ENCODE results near the gene KIF26B.

KIF26B gene

GRCh38 chr1:245598524-245599305, 443.9 kb downstream of the KIF26B start:
- H3K9me3 ChIP-seq (ENCODE audit: insufficient read depth, low read depth, low read length): no peaks in the 10 kb centered on the region
- H2AFZ ChIP-seq (ENCODE audit: low read length): no peak overlapping the region
- no peaks in the 10 kb centered on the region for H3K27me3 ChIP-seq (ENCODE audit: insufficient read depth, low read length, poor library complexity, severe bottlenecking)
- H3K4me2 ChIP-seq (ENCODE audit: low read depth, low read length, poor library complexity, severe bottlenecking): no peak overlapping the region
- H3K36me3 ChIP-seq (ENCODE audit: insufficient read depth, low read length): no peaks in the 10 kb centered on the region
- no peaks in the 10 kb centered on the region for H4K20me1 ChIP-seq (ENCODE audit: insufficient read depth, low read length, poor library complexity, severe bottlenecking)
- no peaks in the 10 kb centered on the region for H3F3A ChIP-seq (ENCODE audit: low read depth)
- no peak overlapping the region for H3K9ac ChIP-seq (ENCODE audit: low read depth, low read length, poor library complexity, severe bottlenecking)
- no peaks in the 10 kb centered on the region for H3K4me1 ChIP-seq (ENCODE audit: insufficient read depth, low read length, poor library complexity, severe bottlenecking)
- H3K9me2 ChIP-seq (replicated peaks; ENCODE audit: low read depth, low read length): no peaks in the 10 kb centered on the region
- H3K4me3 ChIP-seq (ENCODE audit: low read length, poor library complexity, severe bottlenecking): no peak overlapping the region
- TF ChIP-seq CTCF (conservative IDR thresholded peaks at IDR 0.05; ENCODE audit: low read length) (no peak), EZH2phosphoT487 (IDR thresholded peaks at IDR 0.05; ENCODE audit: borderline replicate concordance) (no peak)
- H3K79me2 ChIP-seq (ENCODE audit: insufficient read depth, low read length): no peaks in the 10 kb centered on the region

- no peaks in the 10 kb centered on the region for H3K36me3 ChIP-seq (ENCODE audit: insufficient read depth, low read length)
- H3K4me3 ChIP-seq (ENCODE audit: low read length, poor library complexity, severe bottlenecking): no peak overlapping the region
- no peaks in the 10 kb centered on the region for H3K27me3 ChIP-seq (ENCODE audit: insufficient read depth, low read length, poor library complexity, severe bottlenecking)
- no peak overlapping the region for H2AFZ ChIP-seq (ENCODE audit: low read length)
- H3K4me2 ChIP-seq (ENCODE audit: low read depth, low read length, poor library complexity, severe bottlenecking): no peak overlapping the region
- H4K20me1 ChIP-seq (ENCODE audit: insufficient read depth, low read length, poor library complexity, severe bottlenecking): no peaks in the 10 kb centered on the region
- H3K79me2 ChIP-seq (ENCODE audit: insufficient read depth, low read length): no peaks in the 10 kb centered on the region
- no peaks in the 10 kb centered on the region for H3K9me3 ChIP-seq (ENCODE audit: insufficient read depth, low read depth, low read length)
- H3F3A ChIP-seq (ENCODE audit: low read depth): no peaks in the 10 kb centered on the region
- H3K9ac ChIP-seq (ENCODE audit: low read depth, low read length, poor library complexity, severe bottlenecking): no peak overlapping the region
- no peaks in the 10 kb centered on the region for H3K4me1 ChIP-seq (ENCODE audit: insufficient read depth, low read length, poor library complexity, severe bottlenecking)
- no peaks in the 10 kb centered on the region for H3K9me2 ChIP-seq (replicated peaks; ENCODE audit: low read depth, low read length)
- TF ChIP-seq EZH2phosphoT487 (IDR thresholded peaks at IDR 0.05; ENCODE audit: borderline replicate concordance) (no peak), CTCF (conservative IDR thresholded peaks at IDR 0.05; ENCODE audit: low read length) (no peak)
Measured at GRCh38 chr1:245599371-245600174, 444.8 kb downstream of the KIF26B start.

GRCh38 chr1:245600658-245601057, 445.9 kb downstream of the KIF26B start:
- Histone ChIP-seq H3K79me2 (ENCODE audit: insufficient read depth, low read length) (no peaks in the 10 kb centered on the region), H3K4me3 (ENCODE audit: low read length, poor library complexity, severe bottlenecking) (no peak overlapping the region), H3K9me2 (replicated peaks; ENCODE audit: low read depth, low read length) (no peaks in the 10 kb centered on the region), H3K4me1 (ENCODE audit: insufficient read depth, low read length, poor library complexity, severe bottlenecking) (peaks cover 7% of the 10 kb centered on the region), H3K9ac (ENCODE audit: low read depth, low read length, poor library complexity, severe bottlenecking) (no peak overlapping the region), H4K20me1 (ENCODE audit: insufficient read depth, low read length, poor library complexity, severe bottlenecking) (no peaks in the 10 kb centered on the region), H3K27me3 (ENCODE audit: insufficient read depth, low read length, poor library complexity, severe bottlenecking) (no peaks in the 10 kb centered on the region), H3K4me2 (ENCODE audit: low read depth, low read length, poor library complexity, severe bottlenecking) (no peak overlapping the region), H3K36me3 (ENCODE audit: insufficient read depth, low read length) (no peaks in the 10 kb centered on the region), H2AFZ (ENCODE audit: low read length) (no peak overlapping the region), H3F3A (ENCODE audit: low read depth) (no peaks in the 10 kb centered on the region), H3K9me3 (ENCODE audit: insufficient read depth, low read depth, low read length) (no peaks in the 10 kb centered on the region)
- no peak for TF ChIP-seq CTCF (conservative IDR thresholded peaks at IDR 0.05; ENCODE audit: low read length)
- TF ChIP-seq EZH2phosphoT487 (IDR thresholded peaks at IDR 0.05; ENCODE audit: borderline replicate concordance): no peak

All from Loucy (cell line).